Mucosa of rectum (tissue), 2 donors: ENCODE results near the gene NAIF1.
A peak's percentile ranks its signal among the peaks of the same experiment; 100 is the strongest.

Source experiments
- H3K27ac ChIP-seq, 2 donors: one replicate each; pipeline ENCODE4 v1.7.0; 2013; ENCODE audit warnings: inconsistent platforms in 2 of 2, low read depth in 2 of 2, low read length in 2 of 2
- H3K27me3 ChIP-seq, 2 donors: one replicate each; pipeline ENCODE4 v1.7.0; 2013; ENCODE audit warnings: low read length in 2 of 2; ENCODE audit not compliant: control insufficient read depth in 2 of 2, insufficient read depth in 2 of 2
- H3K36me3 ChIP-seq, 2 donors: one replicate each; pipeline ENCODE4 v1.7.0; 2013; ENCODE audit warnings: low read length in 2 of 2; ENCODE audit not compliant: control insufficient read depth in 2 of 2, insufficient read depth in 2 of 2
- H3K4me1 ChIP-seq, 2 donors: one replicate each; pipeline ENCODE4 v1.7.0; 2013; ENCODE audit warnings: low read length in 2 of 2, mild to moderate bottlenecking in 1 of 2; ENCODE audit not compliant: control insufficient read depth in 2 of 2, insufficient read depth in 2 of 2
- H3K4me3 ChIP-seq, 2 donors: one replicate each; pipeline ENCODE4 v1.7.0; 2013; ENCODE audit warnings: low read length in 2 of 2
- H3K9ac ChIP-seq, 2 donors: one replicate each; pipeline ENCODE4 v1.7.0; 2013; ENCODE audit warnings: low read length in 2 of 2, low read depth in 1 of 2, mild to moderate bottlenecking in 1 of 2
- H3K9me3 ChIP-seq, 2 donors: one replicate each; pipeline ENCODE4 v1.7.0; 2013; ENCODE audit warnings: low read length in 2 of 2; ENCODE audit not compliant: control insufficient read depth in 2 of 2
- donor health status: healthy.
- donor health status: Normal muscosa, but diverticular disease.

The NAIF1 gene

DNA sequence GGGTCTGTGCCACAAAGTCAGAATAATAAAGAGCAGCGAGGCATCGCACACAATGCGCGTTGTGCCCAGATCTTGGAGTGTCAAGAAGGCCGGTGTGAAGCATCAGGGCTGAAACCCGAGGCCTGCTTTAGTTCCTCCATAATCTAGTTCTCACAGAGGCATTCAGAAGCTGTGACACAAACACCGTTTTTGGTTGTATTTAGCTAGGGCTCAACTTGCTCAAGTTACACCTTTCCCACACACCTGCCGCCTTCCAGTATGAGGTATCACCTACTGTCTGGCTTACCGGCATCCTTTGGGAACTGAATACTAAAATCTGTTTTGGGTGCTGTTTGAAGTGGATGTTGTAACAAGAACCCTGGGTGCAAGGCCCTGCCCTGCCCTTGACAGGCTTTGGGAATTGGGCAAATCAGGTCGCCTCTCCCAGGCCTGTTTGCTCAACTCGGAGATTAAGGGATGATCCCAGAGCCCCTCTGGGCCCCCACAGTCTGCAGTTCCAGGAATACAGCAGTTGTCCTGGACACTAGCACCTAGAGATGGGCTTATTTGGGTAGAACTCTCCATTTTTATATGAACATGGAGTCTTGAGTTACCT lies 27.9 kb upstream of the NAIF1 start:
- Histone ChIP-seq H3K27ac (peak overlapping the region; percentile 57 to 79), H3K9ac (peak overlapping the region in 1 of 2 donors; percentile 1), H3K4me3 (no peak overlapping the region), H3K27me3 (no peaks in the 10 kb centered on the region), H3K9me3 (no peaks in the 10 kb centered on the region), H3K36me3 (no peaks in the 10 kb centered on the region), H3K4me1 (peaks cover 56 to 57% of the 10 kb centered on the region in 2 donors)

DNA sequence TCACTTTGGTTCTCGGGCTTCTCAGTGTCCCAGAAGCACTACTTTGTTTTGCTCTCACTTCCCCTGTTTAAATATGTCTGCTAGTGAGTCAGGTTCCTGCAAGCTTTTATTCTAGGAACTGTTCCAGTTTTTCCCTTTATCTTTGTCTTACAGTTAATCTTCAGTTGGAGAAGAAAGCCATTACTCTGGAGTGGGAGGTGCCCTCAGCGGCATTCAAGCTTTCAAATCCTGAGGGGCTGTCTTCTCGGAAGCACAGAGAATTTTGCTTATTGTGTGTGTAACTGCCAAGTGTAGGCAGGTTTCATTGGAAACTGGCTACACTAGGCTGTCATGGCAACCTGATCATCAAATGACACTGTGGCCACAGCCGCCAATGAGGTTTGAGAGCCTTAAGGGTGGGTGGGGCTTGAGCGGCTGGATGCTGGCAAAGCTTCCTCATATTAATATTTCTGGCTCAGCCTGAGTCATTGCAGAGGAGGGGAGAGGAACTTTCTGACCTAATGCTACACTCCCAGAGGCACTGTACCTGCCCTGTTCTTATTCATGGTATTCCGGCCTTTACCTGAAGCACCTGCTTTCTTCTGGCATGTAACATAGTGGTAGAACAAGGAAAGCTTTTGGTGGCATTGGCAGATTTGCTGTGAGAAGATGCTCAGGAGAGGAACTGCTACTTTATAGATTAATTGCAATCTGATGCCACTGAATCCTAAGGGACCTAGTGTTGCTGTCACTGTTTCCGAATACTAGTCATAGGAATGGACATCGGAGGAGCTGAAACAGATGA lies 27.2 kb upstream of the NAIF1 start:
- Histone ChIP-seq H3K4me1 (peaks cover 49 to 50% of the 10 kb centered on the region in 2 donors), H3K27me3 (no peaks in the 10 kb centered on the region), H3K9ac (peak overlapping the region in 1 of 2 donors; percentile 1), H3K9me3 (no peaks in the 10 kb centered on the region), H3K4me3 (no peak overlapping the region), H3K27ac (peak overlapping the region; percentile 57 to 79), H3K36me3 (no peaks in the 10 kb centered on the region)

DNA sequence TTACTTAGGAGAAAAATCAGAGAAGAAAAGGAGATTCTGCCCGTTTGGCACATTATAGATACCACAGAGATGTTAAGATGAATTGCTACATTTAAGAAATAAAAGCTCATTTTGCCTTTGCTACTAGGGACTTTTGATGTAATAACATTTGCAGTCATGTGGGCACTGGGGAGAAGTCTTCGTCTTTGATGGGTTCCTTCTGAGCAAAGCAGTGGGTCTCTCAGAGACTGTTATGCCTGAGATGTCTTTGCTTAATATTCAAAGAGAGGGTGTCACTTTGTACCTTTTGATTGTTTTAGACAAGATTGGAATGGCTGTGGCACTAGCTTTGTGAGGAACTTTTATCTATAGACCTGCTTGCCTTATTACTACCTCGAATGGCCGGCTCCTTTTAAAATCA lies 25.9 kb upstream of the NAIF1 start:
- Histone ChIP-seq H3K9me3 (no peaks in the 10 kb centered on the region), H3K4me1 (peaks cover 36 to 43% of the 10 kb centered on the region in 2 donors), H3K9ac (no peak overlapping the region), H3K27me3 (no peaks in the 10 kb centered on the region), H3K4me3 (no peak overlapping the region), H3K36me3 (no peaks in the 10 kb centered on the region), H3K27ac (peak overlapping the region; percentile 57 to 79)

DNA sequence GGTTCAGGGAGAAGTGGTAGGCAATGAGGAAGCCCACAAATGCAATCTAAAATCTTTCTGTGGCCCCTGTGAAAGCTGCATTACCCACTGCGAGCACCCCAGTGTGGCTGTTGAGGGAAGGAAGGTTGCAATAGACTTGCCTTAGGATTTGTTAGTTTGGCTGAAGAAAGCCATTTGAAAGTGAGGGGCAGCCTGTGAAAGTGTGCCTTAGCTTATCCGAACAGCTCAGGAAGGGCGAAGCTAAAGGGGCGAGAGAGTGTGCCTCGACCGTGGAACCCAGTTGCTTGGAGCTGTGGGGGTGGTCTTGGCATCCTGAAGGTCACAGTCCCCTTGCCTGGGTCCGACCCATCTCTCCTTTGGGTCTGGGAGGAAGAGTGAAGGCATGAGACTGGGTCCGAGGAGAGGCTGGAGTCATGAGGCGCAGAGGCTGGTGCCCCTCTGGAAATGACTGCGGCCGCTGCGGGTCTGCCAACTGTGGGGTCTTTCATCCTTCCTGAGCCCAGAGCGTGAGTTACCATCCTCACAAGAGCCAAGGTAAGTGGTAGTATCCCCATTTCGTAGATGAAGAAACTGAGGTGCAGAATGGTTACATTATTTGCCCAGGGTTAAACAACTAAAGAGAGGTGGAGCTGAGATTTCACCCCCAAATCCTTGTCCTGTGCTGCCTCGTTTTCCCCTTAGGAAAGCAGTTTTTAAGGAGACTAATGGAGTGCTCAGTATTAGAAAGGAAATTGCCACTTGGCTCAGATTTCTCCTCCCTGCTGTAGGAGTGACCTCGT lies 25.3 kb upstream of the NAIF1 start:
- H3K4me3 ChIP-seq, result no peak overlapping the region
- no peaks in the 10 kb centered on the region for H3K27me3 ChIP-seq
- H3K4me1 ChIP-seq, result peaks cover 30 to 37% of the 10 kb centered on the region in 2 donors
- H3K9me3 ChIP-seq, result no peaks in the 10 kb centered on the region
- H3K9ac ChIP-seq, result no peak overlapping the region
- H3K27ac ChIP-seq, result peak overlapping the region in 1 of 2 donors; percentile 57
- no peaks in the 10 kb centered on the region for H3K36me3 ChIP-seq

DNA sequence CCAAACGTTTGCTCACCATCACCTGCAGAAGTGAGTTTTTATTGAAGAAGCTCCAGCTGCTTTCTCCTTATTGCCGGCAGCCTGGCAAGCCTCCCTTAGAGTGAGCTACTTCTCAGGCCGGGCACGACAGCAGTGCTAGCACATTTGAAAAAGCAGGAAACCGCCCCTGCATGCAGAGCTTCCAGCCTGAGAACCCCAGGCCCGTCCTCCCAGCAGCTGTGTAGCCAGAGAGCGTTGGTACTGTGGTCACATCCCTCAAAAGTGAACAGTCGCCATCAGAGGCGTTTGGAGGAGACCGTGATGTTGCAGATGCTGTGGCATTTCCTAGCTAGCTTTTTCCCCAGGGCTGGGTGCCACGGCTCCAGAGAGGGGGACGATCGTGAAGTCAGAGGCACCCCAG lies 24.5 kb upstream of the NAIF1 start:
- H3K9ac ChIP-seq, result no peak overlapping the region
- H3K4me1 ChIP-seq, result peaks cover 27 to 37% of the 10 kb centered on the region in 2 donors
- H3K9me3 ChIP-seq, result no peaks in the 10 kb centered on the region
- H3K27ac ChIP-seq, result no peak overlapping the region
- H3K4me3 ChIP-seq, result no peak overlapping the region
- no peaks in the 10 kb centered on the region for H3K36me3 ChIP-seq
- H3K27me3 ChIP-seq, result no peaks in the 10 kb centered on the region

DNA sequence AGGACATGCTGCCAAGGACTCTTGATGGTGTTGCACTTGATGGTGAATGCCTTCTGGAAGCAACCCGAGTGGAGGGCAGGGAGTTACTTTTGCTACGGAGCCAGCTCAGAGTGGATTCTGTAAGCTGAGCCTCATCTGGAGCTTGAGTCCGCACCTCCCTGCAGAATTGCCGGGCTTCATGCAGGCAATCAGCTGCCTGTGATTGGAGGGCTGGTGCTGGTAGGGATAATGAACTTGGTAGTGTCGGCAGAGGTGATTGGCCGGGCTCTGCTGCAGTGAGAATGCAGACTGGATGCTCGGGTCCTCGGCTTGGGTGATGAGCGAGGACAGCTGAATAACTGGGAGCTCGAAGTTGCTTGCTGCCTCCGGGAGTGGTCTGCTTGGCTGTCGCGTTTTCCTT lies 24.0 kb upstream of the NAIF1 start:
- Histone ChIP-seq H3K27ac (no peak overlapping the region), H3K4me1 (peaks cover 27 to 38% of the 10 kb centered on the region in 2 donors), H3K9me3 (no peaks in the 10 kb centered on the region), H3K9ac (no peak overlapping the region), H3K27me3 (no peaks in the 10 kb centered on the region), H3K36me3 (no peaks in the 10 kb centered on the region), H3K4me3 (no peak overlapping the region)

DNA sequence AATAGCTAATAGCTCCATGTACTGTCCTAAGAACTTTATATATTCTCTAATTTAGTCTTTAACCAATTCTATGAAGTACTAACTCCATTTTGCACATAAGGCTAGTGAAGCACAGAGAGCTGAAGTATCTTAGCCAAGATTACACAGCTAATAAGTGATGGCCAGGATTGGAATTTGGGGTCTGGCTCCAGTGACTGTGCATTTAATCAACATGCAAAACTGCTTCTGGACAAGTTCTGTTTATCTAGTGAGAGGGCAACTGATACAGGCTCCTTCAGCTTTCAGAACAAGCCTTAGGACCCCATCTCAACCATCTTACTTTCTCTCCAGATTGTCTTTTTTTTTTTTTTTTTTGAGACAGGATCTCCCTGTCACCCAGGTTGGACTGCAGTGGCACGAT lies 22.2 kb upstream of the NAIF1 start:
- Histone ChIP-seq H3K9ac (no peak overlapping the region), H3K4me3 (no peak overlapping the region), H3K9me3 (no peaks in the 10 kb centered on the region), H3K36me3 (peaks cover 0 to 4% of the 10 kb centered on the region in 2 donors), H3K27ac (no peak overlapping the region), H3K4me1 (peaks cover 18 to 35% of the 10 kb centered on the region in 2 donors), H3K27me3 (no peaks in the 10 kb centered on the region)

GRCh38 chr9:128088253-128088945 lies 21.3 kb upstream of the NAIF1 start:
- Histone ChIP-seq H3K9me3 (no peaks in the 10 kb centered on the region), H3K27ac (peak overlapping the region in 1 of 2 donors; percentile 32), H3K36me3 (peaks cover 0 to 4% of the 10 kb centered on the region in 2 donors), H3K9ac (peak overlapping the region in 1 of 2 donors; percentile 34), H3K4me3 (no peak overlapping the region), H3K4me1 (peaks cover 16 to 28% of the 10 kb centered on the region in 2 donors), H3K27me3 (no peaks in the 10 kb centered on the region)

- Histone ChIP-seq H3K27me3 (no peaks in the 10 kb centered on the region), H3K9ac (no peak overlapping the region), H3K4me3 (no peak overlapping the region), H3K27ac (no peak overlapping the region), H3K9me3 (no peaks in the 10 kb centered on the region), H3K36me3 (peaks cover 0 to 4% of the 10 kb centered on the region in 2 donors), H3K4me1 (peaks cover 6 to 21% of the 10 kb centered on the region in 2 donors)
Measured at GRCh38 chr9:128087262-128087661, 20.1 kb upstream of the NAIF1 start.
